Measurements from ENCODE around the gene STRN4. TPM values are rescaled to one million over a fixed set of nuclear protein-coding genes. Genes with fewer than 3 reads are reported as not detected.
A peak's percentile ranks its signal among the peaks of the same experiment; 100 is the strongest.

STRN4 gene
- polyA plus RNA-seq, 1 of the 3 experiments (the other 2 are of a cell fraction) = 92.8 TPM

GRCh38 chr19:46731007-46731501 is 15.2 kb downstream of the STRN4 start:
- peaks cover 60% of the 10 kb centered on the region for H3K79me2 ChIP-seq (ENCODE audit: insufficient read depth)
- H3K27me3 ChIP-seq (ENCODE audit: insufficient read depth) = no peaks in the 10 kb centered on the region
- peak overlapping the region; percentile 55; the same call in 1 of the 2 replicates for H3K4me2 ChIP-seq
- no peak for DNase-seq
- peaks cover 17% of the 10 kb centered on the region for H3F3A ChIP-seq (replicated peaks; ENCODE audit: insufficient read depth)
- H3K36me3 ChIP-seq (replicated peaks in 1 of 2; ENCODE audit: control insufficient read depth in 1 of 2, insufficient read depth in 2 of 2, low read length in 1 of 2) = peaks cover 41 to 76% of the 10 kb centered on the region in 2 experiments
- ChIA-PET CTCF (interaction anchor here (1.3 to 3.8 kb wide), 5 partner anchors 12 to 117 kb away, joined by 3 to 58 read pairs (median 32); partner anchors contain the start of genes DACT3, FKRP and PRKD2), POLR2A (no interaction called here)
- H3K9ac ChIP-seq = no peak overlapping the region
- peaks cover 69% of the 10 kb centered on the region for H4K20me1 ChIP-seq (ENCODE audit: insufficient read depth)
- H2AFZ ChIP-seq (ENCODE audit: low read depth) = no peak overlapping the region
- TF ChIP-seq, protein P1, sequence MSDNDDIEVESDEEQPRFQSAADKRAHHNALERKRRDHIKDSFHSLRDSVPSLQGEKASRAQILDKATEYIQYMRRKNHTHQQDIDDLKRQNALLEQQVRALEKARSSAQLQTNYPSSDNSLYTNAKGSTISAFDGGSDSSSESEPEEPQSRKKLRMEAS (IDR thresholded peaks at IDR 0.05; ENCODE audit: low read depth) = no peak
- peak; percentile 43; the same call in 1 of the 2 replicates for TF ChIP-seq FOSL2 (IDR thresholded peaks at IDR 0.05; ENCODE audit: borderline replicate concordance, low read depth)
- peak; percentile 45; the same call in 1 of the 2 replicates for TF ChIP-seq RXRA (IDR thresholded peaks at IDR 0.05; ENCODE audit: borderline replicate concordance, low read depth)
- H3K27ac ChIP-seq (ENCODE audit: low read depth in 2 of 2, low read length in 1 of 2) = peak overlapping the region in 1 of 2 experiments; percentile 62; a peak in 2 of 4 replicates
- no peak overlapping the region for H3K4me3 ChIP-seq (ENCODE audit: low read depth in 2 of 2, low read length in 1 of 2)
- peaks cover 3 to 10% of the 10 kb centered on the region in 2 experiments; a peak in 2 of 4 replicates for H3K4me1 ChIP-seq (ENCODE audit: control insufficient read depth in 1 of 2, insufficient read depth in 2 of 2, low read depth in 1 of 2, low read length in 1 of 2)
- no peaks in the 10 kb centered on the region for H3K9me3 ChIP-seq
- WGBS (ENCODE audit: low lambda C conversion rate) = 100% methylated on average over 1 of the region's 14 CpGs
- no peaks in the 10 kb centered on the region for H3K9me2 ChIP-seq

GRCh38 chr19:46730595-46730994 is 15.7 kb downstream of the STRN4 start:
- peaks cover 69% of the 10 kb centered on the region for H4K20me1 ChIP-seq (ENCODE audit: insufficient read depth)
- TF ChIP-seq, protein P1 (IDR thresholded peaks at IDR 0.05; ENCODE audit: low read depth) = no peak
- TF ChIP-seq EP300 (IDR thresholded peaks at IDR 0.05; ENCODE audit: borderline replicate concordance in 1 of 2, low read depth in 1 of 2, low read length in 1 of 2) = no peak
- no peak for DNase-seq
- no peak overlapping the region for H3K4me3 ChIP-seq (ENCODE audit: low read depth in 2 of 2, low read length in 1 of 2)
- no peak overlapping the region for H3K4me2 ChIP-seq
- H3K9ac ChIP-seq = no peak overlapping the region
- ChIA-PET POLR2A (no interaction called here), CTCF (interaction anchor here (1.3 to 3.8 kb wide), 7 partner anchors 12 to 117 kb away, joined by 3 to 58 read pairs (median 23); partner anchors contain the start of genes DACT3, FKRP and PRKD2)
- peaks cover 3 to 10% of the 10 kb centered on the region in 2 experiments; a peak in 2 of 4 replicates for H3K4me1 ChIP-seq (ENCODE audit: control insufficient read depth in 1 of 2, insufficient read depth in 2 of 2, low read depth in 1 of 2, low read length in 1 of 2)
- peaks cover 59% of the 10 kb centered on the region for H3K79me2 ChIP-seq (ENCODE audit: insufficient read depth)
- peaks cover 37 to 80% of the 10 kb centered on the region in 2 experiments for H3K36me3 ChIP-seq (replicated peaks in 1 of 2; ENCODE audit: control insufficient read depth in 1 of 2, insufficient read depth in 2 of 2, low read length in 1 of 2)
- WGBS (ENCODE audit: low lambda C conversion rate) = 96% methylated on average over 10 of the region's 14 CpGs
- H3F3A ChIP-seq (replicated peaks; ENCODE audit: insufficient read depth) = peaks cover 17% of the 10 kb centered on the region
- H3K9me3 ChIP-seq = no peaks in the 10 kb centered on the region
- peak overlapping the region in 1 of 2 experiments; percentile 62; a peak in 2 of 4 replicates for H3K27ac ChIP-seq (ENCODE audit: low read depth in 2 of 2, low read length in 1 of 2)
- H3K9me2 ChIP-seq = no peaks in the 10 kb centered on the region
- H2AFZ ChIP-seq (ENCODE audit: low read depth) = no peak overlapping the region
- H3K27me3 ChIP-seq (ENCODE audit: insufficient read depth) = no peaks in the 10 kb centered on the region

GRCh38 chr19:46730187-46730586 is 16.1 kb downstream of the STRN4 start:
- WGBS (ENCODE audit: low lambda C conversion rate) = 96% methylated on average over 6 of the region's 9 CpGs
- H3K79me2 ChIP-seq (ENCODE audit: insufficient read depth) = peaks cover 55% of the 10 kb centered on the region
- DNase-seq = no peak
- no peaks in the 10 kb centered on the region for H3K9me2 ChIP-seq
- peaks cover 3 to 10% of the 10 kb centered on the region in 2 experiments; a peak in 2 of 4 replicates for H3K4me1 ChIP-seq (ENCODE audit: control insufficient read depth in 1 of 2, insufficient read depth in 2 of 2, low read depth in 1 of 2, low read length in 1 of 2)
- peaks cover 14% of the 10 kb centered on the region for H3F3A ChIP-seq (replicated peaks; ENCODE audit: insufficient read depth)
- H3K27me3 ChIP-seq (ENCODE audit: insufficient read depth) = no peaks in the 10 kb centered on the region
- no peak overlapping the region for H3K4me2 ChIP-seq
- no peak overlapping the region for H2AFZ ChIP-seq (ENCODE audit: low read depth)
- peak overlapping the region in 1 of 2 experiments; percentile 62; a peak in 1 of 4 replicates for H3K27ac ChIP-seq (ENCODE audit: low read depth in 2 of 2, low read length in 1 of 2)
- no peaks in the 10 kb centered on the region for H3K9me3 ChIP-seq
- H4K20me1 ChIP-seq (ENCODE audit: insufficient read depth) = peaks cover 69% of the 10 kb centered on the region
- ChIA-PET POLR2A (no interaction called here), CTCF (interaction anchor here (1.3 to 3.8 kb wide), 8 partner anchors 13 to 120 kb away, joined by 3 to 58 read pairs (median 18); partner anchors contain the start of genes DACT3, FKRP and PRKD2)
- no peak overlapping the region for H3K4me3 ChIP-seq (ENCODE audit: low read depth in 2 of 2, low read length in 1 of 2)
- no peak overlapping the region for H3K9ac ChIP-seq
- peaks cover 33 to 83% of the 10 kb centered on the region in 2 experiments for H3K36me3 ChIP-seq (replicated peaks in 1 of 2; ENCODE audit: control insufficient read depth in 1 of 2, insufficient read depth in 2 of 2, low read length in 1 of 2)
- TF ChIP-seq NFIC (IDR thresholded peaks at IDR 0.05; ENCODE audit: borderline replicate concordance) (no peak), JUND (IDR thresholded peaks at IDR 0.05) (no peak), GATA2 (CRISPR knock-in tag; IDR thresholded peaks at IDR 0.05) (no peak), IRF3 (IDR thresholded peaks at IDR 0.05; ENCODE audit: low read depth, low read length) (no peak)
- TF ChIP-seq, protein P2, sequence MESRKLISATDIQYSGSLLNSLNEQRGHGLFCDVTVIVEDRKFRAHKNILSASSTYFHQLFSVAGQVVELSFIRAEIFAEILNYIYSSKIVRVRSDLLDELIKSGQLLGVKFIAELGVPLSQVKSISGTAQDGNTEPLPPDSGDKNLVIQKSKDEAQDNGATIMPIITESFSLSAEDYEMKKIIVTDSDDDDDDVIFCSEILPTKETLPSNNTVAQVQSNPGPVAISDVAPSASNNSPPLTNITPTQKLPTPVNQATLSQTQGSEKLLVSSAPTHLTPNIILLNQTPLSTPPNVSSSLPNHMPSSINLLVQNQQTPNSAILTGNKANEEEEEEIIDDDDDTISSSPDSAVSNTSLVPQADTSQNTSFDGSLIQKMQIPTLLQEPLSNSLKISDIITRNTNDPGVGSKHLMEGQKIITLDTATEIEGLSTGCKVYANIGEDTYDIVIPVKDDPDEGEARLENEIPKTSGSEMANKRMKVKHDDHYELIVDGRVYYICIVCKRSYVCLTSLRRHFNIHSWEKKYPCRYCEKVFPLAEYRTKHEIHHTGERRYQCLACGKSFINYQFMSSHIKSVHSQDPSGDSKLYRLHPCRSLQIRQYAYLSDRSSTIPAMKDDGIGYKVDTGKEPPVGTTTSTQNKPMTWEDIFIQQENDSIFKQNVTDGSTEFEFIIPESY (IDR thresholded peaks at IDR 0.05; ENCODE audit: borderline replicate concordance, low read depth) = no peak
- TF ChIP-seq, protein P3, sequence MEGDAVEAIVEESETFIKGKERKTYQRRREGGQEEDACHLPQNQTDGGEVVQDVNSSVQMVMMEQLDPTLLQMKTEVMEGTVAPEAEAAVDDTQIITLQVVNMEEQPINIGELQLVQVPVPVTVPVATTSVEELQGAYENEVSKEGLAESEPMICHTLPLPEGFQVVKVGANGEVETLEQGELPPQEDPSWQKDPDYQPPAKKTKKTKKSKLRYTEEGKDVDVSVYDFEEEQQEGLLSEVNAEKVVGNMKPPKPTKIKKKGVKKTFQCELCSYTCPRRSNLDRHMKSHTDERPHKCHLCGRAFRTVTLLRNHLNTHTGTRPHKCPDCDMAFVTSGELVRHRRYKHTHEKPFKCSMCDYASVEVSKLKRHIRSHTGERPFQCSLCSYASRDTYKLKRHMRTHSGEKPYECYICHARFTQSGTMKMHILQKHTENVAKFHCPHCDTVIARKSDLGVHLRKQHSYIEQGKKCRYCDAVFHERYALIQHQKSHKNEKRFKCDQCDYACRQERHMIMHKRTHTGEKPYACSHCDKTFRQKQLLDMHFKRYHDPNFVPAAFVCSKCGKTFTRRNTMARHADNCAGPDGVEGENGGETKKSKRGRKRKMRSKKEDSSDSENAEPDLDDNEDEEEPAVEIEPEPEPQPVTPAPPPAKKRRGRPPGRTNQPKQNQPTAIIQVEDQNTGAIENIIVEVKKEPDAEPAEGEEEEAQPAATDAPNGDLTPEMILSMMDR (IDR thresholded peaks at IDR 0.05) = no peak
